ENCODE results near the gene UBL3. TPM values are rescaled to one million over a fixed set of nuclear protein-coding genes. Genes with fewer than 3 reads are reported as not detected.

Gene UBL3
- total RNA-seq, 1 experiment from 2014 or later = 19.0 TPM

DNA sequence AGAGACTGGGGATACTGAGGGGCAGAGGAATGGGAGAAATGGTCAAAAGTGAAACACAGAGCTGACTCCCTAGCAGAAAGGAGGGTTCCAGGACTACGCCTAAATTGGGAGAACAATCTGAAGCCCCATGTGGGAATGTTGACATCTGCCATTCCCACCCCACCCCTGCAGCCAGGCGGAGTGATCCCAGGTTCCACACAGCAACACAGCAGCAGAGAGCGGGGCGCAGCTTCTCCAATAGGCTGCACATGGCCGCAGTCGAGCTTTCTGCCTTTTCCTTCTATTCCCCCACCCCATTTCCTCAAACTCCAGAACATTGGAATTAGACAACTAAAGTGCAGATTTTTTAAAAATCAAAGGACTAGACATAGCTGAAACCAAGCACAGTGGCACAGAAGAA lies 104.7 kb downstream of the UBL3 start:
- Histone ChIP-seq H4K5ac (ENCODE audit: insufficient read length, low read depth, low read length) (no peak overlapping the region), H3K4me2 (ENCODE audit: insufficient read depth, insufficient read length, low read length) (no peak overlapping the region), H3K4ac (ENCODE audit: low read depth, low read length) (no peak overlapping the region), H3K27ac (ENCODE audit: insufficient read length, low read depth, low read length) (no peak overlapping the region), H2AK5ac (ENCODE audit: insufficient read length, low read length) (no peak overlapping the region), H2BK15ac (ENCODE audit: low read depth, low read length) (no peak overlapping the region), H3K4me1 (ENCODE audit: insufficient read depth, low read length) (no peaks in the 10 kb centered on the region), H3K14ac (ENCODE audit: insufficient read depth, low read length) (no peak overlapping the region), H2BK12ac (ENCODE audit: insufficient read length, low read depth, low read length) (no peak overlapping the region), H3K23ac (ENCODE audit: insufficient read length, low read depth, low read length) (no peak overlapping the region), H3T11ph (ENCODE audit: low read length) (no peak overlapping the region), H4K8ac (replicated peaks; ENCODE audit: insufficient read length, low read depth, low read length) (no peak overlapping the region), H2BK20ac (ENCODE audit: low read depth, low read length, poor library complexity, severe bottlenecking) (no peak overlapping the region), H3K79me1 (ENCODE audit: insufficient read depth, low read depth, low read length, poor library complexity, severe bottlenecking) (no peaks in the 10 kb centered on the region), H3K79me2 (ENCODE audit: insufficient read depth, low read length) (no peaks in the 10 kb centered on the region), H4K91ac (ENCODE audit: insufficient read length, low read depth, low read length) (no peak overlapping the region), H3K9me3 (ENCODE audit: control insufficient read depth, low read depth, low read length) (no peaks in the 10 kb centered on the region), H3K9ac (ENCODE audit: extremely low read depth, insufficient read length, low read length) (no peak overlapping the region), H2AFZ (ENCODE audit: low read length) (no peak overlapping the region), H2BK5ac (ENCODE audit: insufficient read length, low read length) (no peak overlapping the region), H3K56ac (ENCODE audit: insufficient read length, low read depth, low read length) (no peak overlapping the region), H3K23me2 (ENCODE audit: insufficient read length, low read depth, low read length, poor library complexity, severe bottlenecking) (no peaks in the 10 kb centered on the region), H4K20me1 (ENCODE audit: control insufficient read depth, insufficient read depth, insufficient read length) (no peaks in the 10 kb centered on the region), H2BK120ac (ENCODE audit: low read depth, low read length, poor library complexity, severe bottlenecking) (no peak overlapping the region), H3K27me3 (ENCODE audit: insufficient read depth, low read length) (no peaks in the 10 kb centered on the region), H3K18ac (ENCODE audit: insufficient read length, low read depth, low read length) (no peak overlapping the region)
- H3K9me3 Mint-ChIP-seq = no peaks in the 10 kb centered on the region
- no peak overlapping the region for H3K4me3 Mint-ChIP-seq
- H3K36me3 Mint-ChIP-seq (ENCODE audit: insufficient read depth in 1 of 3, low read depth in 3 of 3) = no peaks in the 10 kb centered on the region
- WGBS (ENCODE audit: extremely low coverage, insufficient read length, low lambda C conversion rate) = no CpG with 5 or more reads among the region's 6 CpGs
- TF ChIP-seq, protein P1, sequence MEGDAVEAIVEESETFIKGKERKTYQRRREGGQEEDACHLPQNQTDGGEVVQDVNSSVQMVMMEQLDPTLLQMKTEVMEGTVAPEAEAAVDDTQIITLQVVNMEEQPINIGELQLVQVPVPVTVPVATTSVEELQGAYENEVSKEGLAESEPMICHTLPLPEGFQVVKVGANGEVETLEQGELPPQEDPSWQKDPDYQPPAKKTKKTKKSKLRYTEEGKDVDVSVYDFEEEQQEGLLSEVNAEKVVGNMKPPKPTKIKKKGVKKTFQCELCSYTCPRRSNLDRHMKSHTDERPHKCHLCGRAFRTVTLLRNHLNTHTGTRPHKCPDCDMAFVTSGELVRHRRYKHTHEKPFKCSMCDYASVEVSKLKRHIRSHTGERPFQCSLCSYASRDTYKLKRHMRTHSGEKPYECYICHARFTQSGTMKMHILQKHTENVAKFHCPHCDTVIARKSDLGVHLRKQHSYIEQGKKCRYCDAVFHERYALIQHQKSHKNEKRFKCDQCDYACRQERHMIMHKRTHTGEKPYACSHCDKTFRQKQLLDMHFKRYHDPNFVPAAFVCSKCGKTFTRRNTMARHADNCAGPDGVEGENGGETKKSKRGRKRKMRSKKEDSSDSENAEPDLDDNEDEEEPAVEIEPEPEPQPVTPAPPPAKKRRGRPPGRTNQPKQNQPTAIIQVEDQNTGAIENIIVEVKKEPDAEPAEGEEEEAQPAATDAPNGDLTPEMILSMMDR (conservative IDR thresholded peaks at IDR 0.05) = no peak
- no peak for DNase-seq
- no peak overlapping the region for H3K27ac Mint-ChIP-seq
- H3K4me1 Mint-ChIP-seq = peaks cover 0 to 4% of the 10 kb centered on the region in 2 experiments; a peak in 1 of 4 replicates
- no peaks in the 10 kb centered on the region for H3K27me3 Mint-ChIP-seq (ENCODE audit: low read depth)
